Measurements from ENCODE around the gene CMTM5.
"Not testable (repeated sequence)": the region's sequence is repeated elsewhere in the genome, so short reads cannot be mapped to it uniquely, and the experiment has no call there.

The CMTM5 gene

DNA sequence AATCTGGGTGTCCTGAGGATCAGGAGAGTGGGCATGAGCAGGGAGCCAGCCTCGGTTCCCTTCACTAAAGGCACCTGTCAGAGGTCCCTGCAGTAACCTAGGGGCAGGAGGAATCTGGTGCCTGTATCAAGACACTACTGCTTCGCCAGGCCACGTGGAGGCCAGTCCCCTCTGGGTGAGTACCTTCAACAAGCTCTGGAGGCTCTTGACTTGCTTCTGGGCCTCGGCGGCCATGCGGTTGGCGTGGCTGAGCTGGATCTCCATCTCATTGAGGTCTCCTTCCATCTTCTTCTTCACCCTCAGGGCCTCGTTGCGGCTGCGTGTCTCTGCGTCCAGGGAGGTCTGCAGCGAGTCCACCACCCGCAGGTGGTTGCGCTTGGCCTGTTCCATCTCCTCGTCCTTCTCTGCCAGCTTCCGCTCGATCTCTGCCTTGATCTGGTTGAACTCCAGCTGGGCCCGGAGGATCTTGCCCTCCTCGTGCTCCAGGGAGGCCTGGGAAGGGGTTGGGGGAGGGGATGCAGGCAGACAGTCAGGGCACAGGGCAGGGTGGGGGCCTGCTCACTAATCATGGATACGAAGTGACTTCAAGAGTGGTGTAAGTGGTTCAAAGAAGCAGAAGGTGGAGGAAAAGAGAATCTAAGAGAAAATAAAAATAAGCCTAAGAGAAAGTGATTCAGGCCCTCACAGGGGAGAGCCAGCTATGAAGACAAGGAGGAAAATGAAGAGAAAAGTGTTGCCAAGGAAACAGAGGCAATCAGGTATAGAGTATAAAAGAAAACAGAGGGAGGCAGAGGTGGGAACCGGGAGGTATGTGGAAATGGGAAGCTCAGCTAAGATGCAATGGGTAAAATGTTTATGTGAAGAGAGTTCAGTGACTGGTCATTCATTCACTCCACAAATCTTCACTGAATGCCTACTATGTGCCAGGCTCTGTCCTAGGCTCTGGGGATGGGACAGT, 39.3 kb downstream of the CMTM5 start:
- no peak for DNase-seq

DNA sequence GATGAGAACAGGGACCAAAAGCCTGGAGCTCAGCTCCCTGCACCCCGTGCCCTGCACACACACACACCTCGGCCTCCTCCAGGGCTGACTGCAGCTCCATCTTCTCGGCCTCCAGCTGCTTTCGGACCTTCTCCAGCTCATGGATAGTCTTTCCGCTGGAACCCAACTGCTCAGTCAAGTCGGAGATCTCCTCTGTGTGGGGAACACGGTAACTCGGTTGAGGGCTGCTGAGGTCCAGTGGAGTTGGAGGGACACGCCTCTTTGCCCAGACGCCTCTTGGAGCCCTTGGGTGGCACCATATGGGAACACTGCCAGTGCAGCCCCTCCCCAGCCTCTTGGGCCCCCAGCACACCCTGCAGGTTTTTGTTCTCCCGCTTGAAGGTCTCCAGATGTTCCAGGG, 40.0 kb downstream of the CMTM5 start:
- no peak for DNase-seq

DNA sequence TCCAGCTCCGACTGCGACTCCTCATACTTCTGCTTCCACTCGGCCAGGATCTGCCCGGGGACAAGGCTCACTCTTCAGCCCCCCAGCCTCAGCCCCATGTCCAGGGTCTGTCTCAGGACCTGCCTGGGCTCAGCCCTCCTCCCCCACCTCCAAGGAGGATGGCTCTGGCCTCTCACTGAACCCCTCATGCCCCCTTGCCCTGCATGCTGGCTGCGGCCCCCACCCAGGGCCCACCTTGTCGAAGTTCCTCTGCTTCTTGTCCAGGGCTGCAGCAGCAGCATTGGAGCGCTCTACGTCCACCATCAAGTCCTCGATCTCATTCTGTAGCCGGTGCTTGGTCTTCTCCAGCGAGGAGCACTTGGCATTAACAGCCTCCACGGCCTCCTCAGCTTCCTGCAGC, 40.4 kb downstream of the CMTM5 start:
- not testable (repeated sequence) for DNase-seq

DNA sequence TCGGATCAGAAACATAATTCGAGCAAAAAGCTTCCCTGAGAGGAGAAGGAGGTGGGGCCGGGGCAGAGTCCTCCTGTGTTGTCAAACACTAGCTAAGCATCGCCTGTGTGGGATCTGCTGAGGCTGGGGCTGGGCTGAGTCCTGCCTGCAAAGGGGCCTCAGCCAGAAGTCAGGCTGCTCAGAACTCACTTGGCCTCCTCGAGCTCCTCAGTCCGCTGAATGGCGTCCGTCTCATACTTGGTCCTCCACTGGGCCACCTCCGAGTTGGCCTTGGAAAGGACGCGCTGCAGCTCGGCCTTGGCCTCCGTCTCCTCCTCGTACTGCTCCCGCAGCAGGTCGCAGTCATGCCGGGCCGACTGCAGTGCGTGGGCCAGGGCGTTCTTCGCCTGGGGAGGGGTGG, 41.2 kb downstream of the CMTM5 start:
- no peak for DNase-seq

DNA sequence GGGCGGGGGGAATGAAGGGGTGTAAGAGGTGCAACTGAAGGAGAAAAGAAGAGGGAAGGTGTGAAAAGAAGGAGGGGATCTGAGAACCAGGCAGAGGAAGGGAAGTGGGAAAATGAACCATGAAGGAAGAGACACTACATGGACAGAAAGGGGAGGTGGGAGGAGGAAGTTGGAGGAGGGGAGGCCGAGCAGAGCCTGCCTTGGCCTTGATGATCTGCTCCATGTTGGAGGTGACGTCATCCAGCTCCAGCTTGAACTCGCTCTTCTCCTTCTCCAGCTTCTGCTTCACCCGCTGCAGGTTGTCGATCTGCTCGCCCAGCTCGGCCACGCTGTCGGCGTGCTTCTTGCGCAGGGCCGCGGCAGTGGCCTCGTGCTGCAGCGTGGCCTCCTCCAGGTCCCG, 42.8 kb downstream of the CMTM5 start:
- not testable (repeated sequence) for DNase-seq

DNA sequence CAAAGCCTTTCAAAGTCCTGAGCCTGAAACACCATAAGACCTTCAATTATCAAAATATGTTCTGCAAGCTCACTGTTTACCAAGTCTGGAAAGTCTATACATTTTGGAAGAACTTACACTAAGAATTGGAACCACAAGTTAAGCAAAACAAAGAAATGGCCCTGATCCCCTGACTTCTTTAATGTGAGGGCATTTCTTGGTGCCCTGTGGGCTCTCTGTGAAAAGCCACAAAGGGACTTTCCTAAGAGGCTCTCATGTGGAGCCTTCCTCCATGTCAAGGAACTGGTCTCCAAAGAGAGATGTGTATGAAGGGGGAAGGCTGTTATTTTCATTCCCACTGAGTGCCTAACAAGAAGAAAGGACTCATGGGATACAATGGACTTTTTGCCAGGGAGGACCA, 44.7 kb downstream of the CMTM5 start:
- DNase-seq, result no peak

DNA sequence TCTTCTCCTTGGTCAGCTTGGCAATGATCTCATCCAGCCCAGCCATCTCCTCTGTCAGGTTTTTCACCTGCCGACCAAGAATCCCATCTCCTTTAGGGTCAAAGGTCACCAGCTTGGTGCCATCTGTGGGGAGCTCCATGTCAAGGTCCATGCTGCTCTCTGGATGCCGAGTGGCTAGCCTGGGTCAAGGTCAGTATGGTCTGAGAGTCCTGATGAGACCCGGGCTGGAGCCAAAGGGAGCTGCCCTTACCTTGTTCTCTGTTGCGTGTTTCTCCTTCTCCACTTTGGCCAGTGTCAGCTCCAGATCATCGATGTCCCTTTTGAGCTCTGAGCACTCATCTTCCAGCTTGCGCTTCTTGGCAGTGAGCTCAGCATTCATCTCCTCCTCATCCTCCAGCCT, 46.8 kb downstream of the CMTM5 start:
- no peak for DNase-seq

DNA sequence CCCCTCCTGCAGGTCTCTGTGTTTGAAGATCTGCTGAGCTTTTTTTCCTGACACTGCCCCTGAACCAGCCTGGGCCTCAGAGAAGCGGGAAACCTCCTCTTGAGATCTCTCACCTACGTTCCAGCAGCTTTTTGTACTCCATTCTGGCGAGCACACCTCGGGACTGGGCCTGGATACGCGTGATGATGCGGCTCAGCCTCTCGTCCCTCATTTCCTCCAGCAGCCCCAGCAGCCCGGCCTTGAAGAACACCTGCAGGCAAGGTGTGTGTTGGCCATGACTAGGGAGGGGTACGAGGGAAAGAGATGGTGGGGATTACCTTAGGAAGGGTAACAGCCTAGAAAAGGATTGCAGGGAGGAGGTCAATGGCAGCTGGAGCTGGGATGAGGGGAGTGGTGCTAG, 48.3 kb downstream of the CMTM5 start:
- DNase-seq, result no peak

DNA sequence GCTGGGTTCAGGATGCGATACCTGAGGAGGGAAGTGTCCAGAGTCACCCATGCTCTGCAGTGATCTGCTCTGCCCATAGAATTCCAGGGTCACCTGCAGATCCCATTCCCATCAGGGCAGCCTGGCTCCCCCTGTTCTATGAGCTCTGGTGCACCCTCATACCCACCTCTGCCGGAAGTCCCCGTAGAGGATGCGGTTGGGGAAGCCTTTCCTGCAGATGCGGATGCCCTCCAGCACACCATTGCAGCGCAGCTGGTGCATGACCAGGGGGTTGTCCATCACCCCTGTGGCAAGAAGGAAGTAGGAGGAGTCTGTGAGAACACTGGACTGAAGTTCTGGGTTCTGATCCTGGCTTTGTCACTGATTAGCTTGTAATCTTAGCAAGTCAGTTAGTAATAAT, 49.0 kb downstream of the CMTM5 start:
- not testable (repeated sequence) for DNase-seq

DNA sequence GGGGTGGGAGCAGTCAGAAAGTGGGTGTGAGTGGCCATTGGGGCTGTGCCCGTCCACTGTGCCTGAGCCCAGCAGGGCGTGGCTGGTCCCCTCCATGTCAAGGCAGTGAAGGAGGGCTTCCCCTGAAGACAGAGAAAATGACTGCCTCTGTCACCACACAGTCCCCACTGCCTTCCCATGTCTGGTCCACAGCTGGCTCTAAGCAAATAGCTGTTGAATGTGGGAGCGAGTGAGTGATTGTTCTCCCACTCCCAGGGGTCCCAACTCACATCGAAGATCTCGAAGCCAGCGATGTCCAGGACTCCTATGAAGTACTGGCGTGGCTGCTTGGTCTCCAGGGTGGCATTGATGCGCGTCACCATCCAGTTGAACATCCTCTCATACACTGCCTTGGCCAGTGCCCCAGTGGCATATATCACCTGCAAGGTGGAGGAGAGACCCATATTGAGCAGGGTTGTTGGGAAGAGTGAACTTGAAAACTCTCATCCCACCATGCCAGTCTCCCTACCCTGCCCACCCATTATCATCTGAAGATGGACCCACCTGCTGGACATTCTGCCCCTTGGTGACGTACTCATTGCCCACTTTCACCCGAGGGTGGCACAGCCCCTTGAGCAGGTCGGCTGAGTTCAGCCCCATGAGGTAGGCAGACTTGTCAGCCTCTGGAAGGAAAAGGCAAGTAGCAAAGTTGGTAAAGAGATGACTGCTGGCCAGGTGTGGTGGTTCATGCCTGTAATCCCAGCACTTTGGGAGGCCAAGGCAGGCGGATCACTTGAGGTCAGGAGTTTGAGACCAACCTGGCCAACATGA, 52.0 kb downstream of the CMTM5 start:
- DNase-seq, result no peak
